Kidney epithelial cell (primary cell): Measurements from ENCODE around the gene PIGK. TPM values are rescaled to one million over a fixed set of nuclear protein-coding genes. Genes with fewer than 3 reads are reported as not detected.
"Not testable (repeated sequence)": the region's sequence is repeated elsewhere in the genome, so short reads cannot be mapped to it uniquely, and the experiment has no call there.

Experiments
- DNase-seq: peaks from one replicate; pipeline ENCODE4 v3.0.0-alpha.2; 2010; ENCODE audit warnings: low read depth
- H3K27me3 ChIP-seq: 2 replicates; pipeline ENCODE4 v1.6.0; 2011; ENCODE audit warnings: low read length; ENCODE audit not compliant: control insufficient read depth, insufficient read depth
- H3K36me3 ChIP-seq: 2 replicates; pipeline ENCODE4 v1.5.1; 2011; ENCODE audit warnings: low read length; ENCODE audit not compliant: control insufficient read depth, insufficient read depth
- H3K4me3 ChIP-seq: 2 replicates; pipeline ENCODE4 v1.5.1; 2011; ENCODE audit warnings: low read depth, mild to moderate bottlenecking, control low read depth, low read length
- CTCF ChIP-seq: IDR thresholded peaks from 2 replicates; pipeline ENCODE4 v1.5.1; 2011; ENCODE audit warnings: mild to moderate bottlenecking, moderate library complexity, low read length, control low read depth, inconsistent platforms; ENCODE audit not compliant: insufficient read depth, poor library complexity, severe bottlenecking
- total RNA-seq: library from RNA; depleted of rRNA; stranded (reverse); fragments of >200 nt; gene quantifications from 2 replicates; pipeline ENCODE4 v1.2.3, GENCODE V29; 2015

The PIGK gene
- total RNA-seq, 1 donor from 2014 or later = 20.1 TPM

DNA sequence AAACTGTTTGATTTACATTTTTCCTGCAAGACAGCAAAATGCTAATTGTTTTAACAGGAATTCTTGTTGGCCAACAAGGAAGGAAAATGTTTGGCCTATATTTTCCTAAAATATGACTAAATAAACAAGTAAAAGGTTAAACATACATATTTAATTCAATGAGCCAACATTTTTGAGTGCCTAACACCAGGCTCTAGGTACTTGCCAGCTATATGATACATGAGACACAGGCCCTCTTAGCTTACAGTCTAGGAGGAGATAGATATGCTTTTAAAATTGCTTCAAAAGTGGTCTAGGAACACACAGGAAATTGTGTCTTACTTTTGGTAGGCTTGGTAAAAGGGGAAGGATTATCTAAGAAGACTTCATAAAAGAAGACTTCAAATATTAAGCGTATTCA lies 50.9 kb downstream of the PIGK start:
- Histone ChIP-seq H3K36me3 (no peaks in the 10 kb centered on the region), H3K4me3 (no peak overlapping the region), H3K27me3 (no peaks in the 10 kb centered on the region)
- TF ChIP-seq CTCF = no peak
- no peak for DNase-seq

GRCh38 chr1:77164434-77164944 lies 54.7 kb downstream of the PIGK start:
- H3K36me3 ChIP-seq = no peaks in the 10 kb centered on the region
- DNase-seq = no peak
- no peak overlapping the region for H3K4me3 ChIP-seq
- no peak for TF ChIP-seq CTCF
- H3K27me3 ChIP-seq = no peaks in the 10 kb centered on the region

DNA sequence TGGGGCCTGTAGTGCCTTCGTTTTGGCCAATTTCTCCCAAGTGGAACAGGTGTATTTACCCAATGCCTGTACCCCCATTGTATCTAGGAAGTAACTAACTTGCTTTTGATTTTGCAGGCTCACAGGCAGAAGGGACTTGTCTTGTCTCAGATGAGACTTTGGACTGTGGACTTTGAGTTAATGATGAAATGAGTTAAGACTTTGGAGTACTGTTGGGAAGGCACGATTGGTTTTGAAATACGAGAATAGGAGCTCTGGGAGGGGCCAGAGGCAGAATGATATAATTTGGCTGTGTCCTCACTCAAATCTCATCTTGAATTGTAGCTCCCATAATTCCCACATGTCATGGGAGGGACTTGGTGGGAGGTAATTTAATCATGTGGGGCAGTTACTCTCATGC lies 59.5 kb downstream of the PIGK start:
- not testable (repeated sequence) for H3K4me3 ChIP-seq, H3K27me3 ChIP-seq, DNase-seq

DNA sequence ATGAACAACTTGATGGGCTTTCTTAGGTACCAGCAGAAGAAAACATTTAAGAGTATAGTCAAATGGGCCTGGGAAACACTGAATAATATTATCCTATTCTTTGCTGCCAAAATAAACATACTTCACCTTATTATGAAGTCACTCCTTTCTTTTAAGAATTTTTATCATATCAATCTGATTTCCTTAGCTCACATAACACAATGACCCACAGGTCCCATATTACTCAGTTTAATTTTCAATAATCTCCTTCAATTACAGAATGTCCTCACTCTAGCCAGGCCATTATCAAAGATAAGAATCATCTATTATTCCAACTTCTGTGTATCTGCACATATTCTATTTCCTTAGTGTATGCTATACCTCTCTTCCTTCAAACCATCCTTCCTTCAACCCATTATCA lies 63.0 kb downstream of the PIGK start:
- no peaks in the 10 kb centered on the region for H3K27me3 ChIP-seq
- H3K36me3 ChIP-seq = no peaks in the 10 kb centered on the region
- no peak for DNase-seq
- H3K4me3 ChIP-seq = no peak overlapping the region
- no peak for TF ChIP-seq CTCF

More for the DNA sequence above, 59.5 kb downstream of the PIGK start:
- not testable (repeated sequence) for H3K36me3 ChIP-seq

DNA sequence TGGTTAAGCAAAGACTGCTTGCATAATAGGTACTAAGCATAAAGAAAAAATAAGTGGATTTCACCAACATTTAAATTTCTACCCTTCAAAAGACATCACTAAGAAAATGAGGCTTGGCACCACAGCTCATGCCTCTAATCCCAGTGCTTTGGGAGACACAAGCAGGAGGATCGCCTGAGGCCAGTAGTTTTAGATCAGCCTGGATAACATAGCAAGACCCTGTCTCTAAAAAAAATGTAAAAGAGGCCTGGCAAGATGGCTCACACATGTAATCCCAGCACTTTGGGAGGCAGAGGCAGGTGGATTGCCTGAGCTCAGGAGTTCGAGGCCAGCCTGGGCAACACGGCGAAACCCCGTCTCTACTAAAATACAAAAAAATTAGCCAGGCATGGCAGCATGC lies 73.0 kb downstream of the PIGK start:
- no peak for DNase-seq
- no peak for TF ChIP-seq CTCF
- no peak overlapping the region for H3K4me3 ChIP-seq

GRCh38 chr1:77143529-77144121 lies 75.6 kb downstream of the PIGK start:
- no peaks in the 10 kb centered on the region for H3K36me3 ChIP-seq
- H3K4me3 ChIP-seq = no peak overlapping the region
- no peak for TF ChIP-seq CTCF
- no peaks in the 10 kb centered on the region for H3K27me3 ChIP-seq
- no peak for DNase-seq

More for the DNA sequence above, 73.0 kb downstream of the PIGK start:
- H3K36me3 ChIP-seq = no peaks in the 10 kb centered on the region
- no peaks in the 10 kb centered on the region for H3K27me3 ChIP-seq
